Skin epidermis (tissue), 12 donors: ENCODE data around the gene NDUFV3.
A peak's percentile ranks its signal among the peaks of the same experiment; 100 is the strongest.
"Not testable (repeated sequence)": the region's sequence is repeated elsewhere in the genome, so short reads cannot be mapped to it uniquely, and the experiment has no call there.

Experiments
- H3K27ac ChIP-seq, 21 experiments: fragments of 200-600 bp; sonication (generic) in 11 of 21; one replicate each; pipeline ENCODE4 v1.5.0; 2020; ENCODE audit warnings: mild to moderate bottlenecking in 3 of 21, inconsistent platforms in 2 of 21, moderate library complexity in 2 of 21
- H3K4me3 ChIP-seq, 7 experiments: fragments of 200-600 bp; sonication (generic) in 2 of 7; one replicate each; pipeline ENCODE4 v1.5.0; 2020; ENCODE audit warnings: inconsistent platforms in 2 of 7, mild to moderate bottlenecking in 2 of 7, moderate library complexity in 1 of 7

Gene NDUFV3

GRCh38 chr21:42929969-42930368 lies 36.9 kb downstream of the NDUFV3 start:
- no peak overlapping the region for H3K27ac ChIP-seq
- H3K4me3 ChIP-seq, result no peak overlapping the region

GRCh38 chr21:42931560-42932235 lies 38.6 kb downstream of the NDUFV3 start:
- no peak overlapping the region for H3K27ac ChIP-seq
- no peak overlapping the region for H3K4me3 ChIP-seq

GRCh38 chr21:42932378-42933136 lies 39.4 kb downstream of the NDUFV3 start:
- H3K4me3 ChIP-seq, result not testable (repeated sequence)
- H3K27ac ChIP-seq, result peak overlapping the region in 1 of 21 experiments; percentile 30

DNA sequence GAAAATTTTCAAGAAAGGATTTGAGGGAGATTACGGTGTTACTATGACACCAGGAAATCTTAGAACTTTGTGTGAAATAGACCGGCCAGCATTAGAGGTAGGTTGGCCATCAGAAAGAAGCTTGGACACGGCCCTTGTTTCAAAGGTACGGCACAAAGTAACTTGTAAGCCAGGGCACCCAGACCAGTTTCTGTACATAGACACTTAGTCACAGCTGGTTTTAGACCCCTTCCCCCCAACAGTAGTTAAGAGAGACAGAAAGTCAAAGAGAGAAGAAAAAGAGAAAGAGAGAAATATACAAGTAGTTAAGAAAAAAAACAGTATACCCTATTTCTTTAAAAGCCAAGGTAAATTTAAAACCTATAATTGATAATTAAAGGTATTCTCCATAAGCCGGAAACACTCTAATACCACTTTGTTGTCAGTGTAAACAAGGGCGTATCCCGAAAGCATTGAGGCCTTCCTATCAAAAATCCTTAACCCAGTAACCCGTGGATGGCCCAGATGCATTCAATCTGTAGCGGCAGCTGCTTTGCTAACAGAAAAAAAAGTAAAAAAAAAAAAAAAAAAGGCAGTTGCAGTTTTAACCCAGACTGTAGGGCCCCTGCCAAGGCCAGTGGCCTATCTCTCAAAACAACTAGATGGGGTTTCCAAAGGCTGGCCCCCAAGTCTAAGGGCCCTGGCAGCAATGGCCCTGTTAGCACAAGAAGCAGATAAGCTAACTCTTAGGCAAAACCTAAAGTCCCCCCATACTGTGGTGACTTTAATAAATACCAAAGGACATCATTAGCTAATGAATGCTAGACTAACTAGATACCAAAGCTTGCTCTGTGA lies 40.2 kb downstream of the NDUFV3 start:
- H3K27ac ChIP-seq, H3K4me3 ChIP-seq: not testable (repeated sequence)

DNA sequence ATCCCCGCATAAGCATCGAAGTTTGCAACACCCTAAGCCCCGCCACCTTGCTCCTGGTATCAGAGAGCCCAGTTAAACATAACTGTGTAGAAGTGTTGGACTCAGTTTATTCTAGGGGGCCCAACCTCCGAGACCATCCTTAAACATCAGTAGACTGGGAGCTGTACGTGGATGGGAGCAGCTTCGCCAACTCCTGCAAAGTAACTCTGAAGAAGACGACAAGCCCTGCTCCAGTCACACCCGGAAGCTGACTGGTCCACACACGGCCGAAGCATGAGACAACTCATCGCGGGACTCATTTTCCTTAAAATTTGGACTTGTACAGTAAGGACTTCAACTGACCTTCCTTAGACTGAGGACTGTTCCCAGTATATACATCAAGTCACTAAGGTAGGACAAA lies 40.9 kb downstream of the NDUFV3 start:
- not testable (repeated sequence) for H3K27ac ChIP-seq

DNA sequence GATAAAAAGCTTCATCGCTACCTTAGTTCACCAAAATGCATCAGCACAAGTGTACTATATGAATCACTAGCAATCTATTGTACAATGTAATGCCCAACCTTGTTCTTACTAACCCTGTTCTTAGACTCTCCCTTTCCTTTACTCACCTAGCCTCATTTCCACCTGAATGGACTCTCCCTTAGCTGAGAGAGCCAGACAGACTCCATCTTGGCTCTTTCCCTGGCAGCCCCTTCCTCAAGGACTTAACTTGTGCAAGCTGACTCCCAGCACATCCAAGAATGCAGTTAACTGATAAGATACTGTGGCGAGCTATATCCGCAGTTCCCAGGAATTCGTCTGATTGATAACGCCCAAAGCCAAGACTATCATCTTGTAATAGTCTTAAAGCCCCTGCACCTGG lies 43.3 kb downstream of the NDUFV3 start:
- not testable (repeated sequence) for H3K4me3 ChIP-seq, H3K27ac ChIP-seq

More for the DNA sequence above, 40.9 kb downstream of the NDUFV3 start:
- not testable (repeated sequence) for H3K4me3 ChIP-seq

DNA sequence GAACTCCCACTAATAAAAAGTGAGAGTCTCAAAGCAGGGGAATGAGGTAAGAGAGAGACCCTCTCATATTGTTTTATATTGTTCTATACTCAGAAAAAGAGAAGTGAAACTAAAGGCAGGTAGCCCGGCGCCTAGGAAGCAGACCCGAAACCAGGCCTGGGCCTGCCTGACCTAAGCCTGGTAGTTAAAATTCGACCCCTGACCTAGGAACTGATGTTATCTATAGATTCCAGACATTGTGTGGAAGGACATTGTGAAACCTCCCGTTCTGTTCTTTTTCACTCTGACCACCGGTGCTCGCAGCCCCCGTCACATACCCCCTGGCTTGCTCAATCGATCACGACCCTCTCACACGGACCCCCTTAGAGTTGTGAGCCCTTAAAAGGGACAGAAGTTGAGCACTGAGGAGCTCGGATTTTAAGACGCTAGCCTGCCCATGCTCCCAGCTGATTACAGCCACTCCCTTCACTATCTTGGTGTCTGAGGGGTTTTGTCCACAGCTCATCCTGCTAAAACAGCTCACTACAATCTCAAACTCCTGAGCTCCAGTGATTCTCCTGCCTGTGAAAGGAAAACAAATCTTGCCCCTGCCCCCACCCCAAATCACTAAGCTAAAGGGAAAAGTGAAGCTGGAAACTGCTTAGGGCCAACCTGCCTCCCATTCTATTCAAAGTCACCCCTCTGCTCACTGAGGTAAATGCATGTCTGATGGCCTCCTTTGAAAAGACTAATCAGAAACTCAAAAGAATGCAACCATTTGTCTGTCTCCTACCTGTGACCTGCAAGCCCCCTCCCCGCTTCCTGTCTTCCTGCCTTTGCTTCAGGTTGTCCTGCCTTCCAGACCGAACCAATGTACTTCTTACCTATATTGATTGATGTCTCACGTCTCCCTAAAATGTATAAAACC lies 44.2 kb downstream of the NDUFV3 start:
- H3K4me3 ChIP-seq, H3K27ac ChIP-seq: not testable (repeated sequence)

- Histone ChIP-seq H3K4me3 (no peak overlapping the region), H3K27ac (no peak overlapping the region)
Observed at GRCh38 chr21:42937960-42938605, 45.0 kb downstream of the NDUFV3 start.

- not testable (repeated sequence) for H3K27ac ChIP-seq
Observed at GRCh38 chr21:42938606-42938995, 45.5 kb downstream of the NDUFV3 start.

GRCh38 chr21:42939582-42940413 lies 46.7 kb downstream of the NDUFV3 start:
- Histone ChIP-seq H3K4me3 (no peak overlapping the region), H3K27ac (peak overlapping the region in 19 of 21 experiments; percentile 18 to 77 (median 63))

More at GRCh38 chr21:42938606-42938995, 45.5 kb downstream of the NDUFV3 start:
- H3K4me3 ChIP-seq, result not testable (repeated sequence)

GRCh38 chr21:42941696-42942085 lies 48.6 kb downstream of the NDUFV3 start:
- H3K4me3 ChIP-seq, result no peak overlapping the region
- H3K27ac ChIP-seq, result peak overlapping the region in 1 of 21 experiments; percentile 10

- H3K27ac ChIP-seq, result no peak overlapping the region
- no peak overlapping the region for H3K4me3 ChIP-seq
Observed at GRCh38 chr21:42942244-42942643, 49.1 kb downstream of the NDUFV3 start.

DNA sequence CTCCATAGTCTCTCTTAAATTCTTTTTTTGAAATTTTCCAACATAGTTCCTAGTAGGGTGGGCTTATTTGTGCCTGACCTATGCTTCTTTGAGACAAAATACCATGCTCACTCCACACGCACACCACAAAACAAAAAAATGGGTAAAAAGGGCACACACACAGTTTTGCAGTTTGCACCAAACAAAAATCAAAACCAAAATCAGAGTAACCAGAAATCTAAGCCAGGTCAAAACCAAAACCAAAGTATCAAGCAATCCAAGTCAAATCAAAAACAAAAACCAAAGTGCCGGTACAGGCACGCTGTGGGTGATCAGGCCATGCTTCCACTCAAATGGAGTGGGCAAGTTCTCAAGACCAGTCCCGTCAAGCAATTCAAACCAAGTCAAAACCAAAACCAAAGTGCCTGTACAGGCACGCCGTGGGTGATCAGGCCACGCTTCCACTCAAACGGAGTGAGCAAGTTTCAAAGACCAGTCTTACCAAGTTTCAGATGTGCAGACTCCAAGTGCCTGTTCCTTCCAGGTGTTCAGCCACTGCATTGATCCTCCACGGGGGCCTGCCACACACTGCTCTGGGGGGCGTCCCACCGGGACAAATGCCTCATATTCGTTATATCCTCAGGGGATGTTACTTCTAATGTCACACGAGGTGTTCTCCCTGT lies 56.1 kb downstream of the NDUFV3 start:
- not testable (repeated sequence) for H3K4me3 ChIP-seq
- H3K27ac ChIP-seq, result peak overlapping the region in 8 of 21 experiments; percentile 9 to 79 (median 36)

GRCh38 chr21:42951193-42951592 lies 58.1 kb downstream of the NDUFV3 start:
- H3K27ac ChIP-seq, H3K4me3 ChIP-seq: not testable (repeated sequence)

GRCh38 chr21:42956824-42957630 lies 63.9 kb downstream of the NDUFV3 start:
- peak overlapping the region in 2 of 21 experiments; percentile 6 to 29 for H3K27ac ChIP-seq
- no peak overlapping the region for H3K4me3 ChIP-seq

DNA sequence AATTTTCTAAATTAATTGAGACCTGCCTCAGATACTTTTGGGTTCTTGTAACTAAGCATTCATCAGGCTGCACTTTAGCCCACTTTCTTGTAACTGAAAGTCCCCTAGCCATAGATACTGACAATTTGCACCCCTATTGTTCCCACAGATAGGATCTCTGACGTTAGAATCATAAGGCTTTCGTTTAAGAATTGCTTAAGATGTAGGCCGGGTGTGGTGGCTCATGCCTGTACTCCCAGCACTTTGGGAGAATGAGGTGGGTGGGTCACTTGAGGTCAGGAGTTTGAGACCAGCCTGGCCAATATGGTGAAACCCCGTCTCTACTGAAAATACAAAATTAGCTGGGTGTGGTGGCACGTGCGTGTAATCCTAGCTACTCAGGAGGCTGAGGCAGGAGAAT lies 65.0 kb downstream of the NDUFV3 start:
- not testable (repeated sequence) for H3K27ac ChIP-seq, H3K4me3 ChIP-seq

DNA sequence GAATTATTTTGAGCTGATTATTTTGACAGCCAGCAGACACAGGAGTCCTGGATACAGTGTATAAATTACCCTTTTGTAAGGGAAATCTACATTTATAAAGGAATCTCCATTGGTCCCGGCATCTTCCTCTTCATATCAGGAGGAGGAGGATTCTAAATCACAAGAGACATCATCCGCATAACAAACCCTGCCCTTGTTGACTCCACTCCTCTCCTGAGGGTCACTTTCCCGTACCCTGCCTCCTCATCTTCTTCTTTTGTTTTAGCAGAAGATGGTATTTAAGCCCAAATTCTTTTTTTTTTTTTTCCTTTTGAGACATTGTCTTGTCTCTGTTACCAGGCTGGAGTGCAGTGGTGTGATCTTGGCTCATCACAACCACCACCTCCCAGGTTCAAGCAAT lies 66.6 kb downstream of the NDUFV3 start:
- Histone ChIP-seq H3K27ac (no peak overlapping the region), H3K4me3 (no peak overlapping the region)
